BLaER1 (cell line): ENCODE results near the gene STKLD1.

Experiments used
- H3K27ac ChIP-seq: shearing (Covaris generic); formaldehyde crosslinking; 2 replicates; pipeline ENCODE4 v1.8.1; 2022
- H3K27me3 ChIP-seq: shearing (Covaris generic); formaldehyde crosslinking; 2 replicates; pipeline ENCODE4 v1.8.1; 2022
- H3K36me3 ChIP-seq: shearing (Covaris generic); formaldehyde crosslinking; 2 replicates; pipeline ENCODE4 v1.8.1; 2022
- H3K4me1 ChIP-seq: shearing (Covaris generic); formaldehyde crosslinking; 2 replicates; pipeline ENCODE4 v1.8.1; 2022
- H3K4me2 ChIP-seq: shearing (Covaris generic); formaldehyde crosslinking; 2 replicates; pipeline ENCODE4 v1.8.1; 2022
- H3K4me3 ChIP-seq: shearing (Covaris generic); formaldehyde crosslinking; 2 replicates; pipeline ENCODE4 v1.8.1; 2022
- H3K9ac ChIP-seq: shearing (Covaris generic); formaldehyde crosslinking; 2 replicates; pipeline ENCODE4 v1.8.1; 2022
- H3K9me3 ChIP-seq: shearing (Covaris generic); formaldehyde crosslinking; 2 replicates; pipeline ENCODE4 v1.8.1; 2022
- H4K20me1 ChIP-seq: shearing (Covaris generic); formaldehyde crosslinking; 2 replicates; pipeline ENCODE4 v1.8.1; 2022
- Cebpa-rat ChIP-seq: shearing (Covaris generic); IDR thresholded peaks from 2 replicates; pipeline ENCODE4 v1.8.1; 2022

Gene STKLD1

GRCh38 chr9:133393399-133393798, 17.2 kb downstream of the STKLD1 start:
- Histone ChIP-seq H3K9ac (no peak overlapping the region), H3K4me3 (no peak overlapping the region), H3K27ac (no peak overlapping the region), H3K27me3 (no peaks in the 10 kb centered on the region), H3K4me2 (no peak overlapping the region), H3K9me3 (peaks cover 5% of the 10 kb centered on the region; the same call in 1 of the 2 replicates), H3K36me3 (no peaks in the 10 kb centered on the region), H4K20me1 (no peaks in the 10 kb centered on the region), H3K4me1 (peaks cover 17% of the 10 kb centered on the region; the same call in 1 of the 2 replicates)
- no peak for TF ChIP-seq Cebpa-rat

GRCh38 chr9:133394687-133395271, 18.6 kb downstream of the STKLD1 start:
- Histone ChIP-seq H3K27ac (no peak overlapping the region), H4K20me1 (no peaks in the 10 kb centered on the region), H3K4me1 (peaks cover 17% of the 10 kb centered on the region; the same call in 1 of the 2 replicates), H3K36me3 (no peaks in the 10 kb centered on the region; the same call in 1 of the 2 replicates), H3K9ac (no peak overlapping the region), H3K27me3 (no peaks in the 10 kb centered on the region), H3K4me3 (no peak overlapping the region), H3K4me2 (no peak overlapping the region), H3K9me3 (peaks cover 5% of the 10 kb centered on the region; the same call in 1 of the 2 replicates)
- TF ChIP-seq Cebpa-rat, result no peak

- H4K20me1 ChIP-seq, result 0 out of 2 replicates have a peak, but pooled peaks cover 7% of the 10 kb centered on the region
- peaks cover 17% of the 10 kb centered on the region; the same call in 1 of the 2 replicates for H3K4me1 ChIP-seq
- H3K27me3 ChIP-seq, result no peaks in the 10 kb centered on the region
- peaks cover 18% of the 10 kb centered on the region for H3K36me3 ChIP-seq
- no peak for TF ChIP-seq Cebpa-rat
- no peak overlapping the region for H3K9ac ChIP-seq
- H3K4me2 ChIP-seq, result no peak overlapping the region
- H3K4me3 ChIP-seq, result no peak overlapping the region
- H3K27ac ChIP-seq, result no peak overlapping the region
- H3K9me3 ChIP-seq, result no peaks in the 10 kb centered on the region; the same call in 1 of the 2 replicates
These were observed 20.8 kb downstream of the STKLD1 start for GRCh38 chr9:133396952-133397351.

GRCh38 chr9:133397370-133397769, 21.2 kb downstream of the STKLD1 start:
- Histone ChIP-seq H3K9me3 (no peaks in the 10 kb centered on the region), H3K27me3 (no peaks in the 10 kb centered on the region), H3K27ac (no peak overlapping the region), H3K36me3 (peaks cover 22% of the 10 kb centered on the region), H3K4me3 (no peak overlapping the region), H3K9ac (no peak overlapping the region), H4K20me1 (peaks cover 11% of the 10 kb centered on the region; the same call in 1 of the 2 replicates), H3K4me1 (peaks cover 17% of the 10 kb centered on the region; the same call in 1 of the 2 replicates), H3K4me2 (no peak overlapping the region)
- TF ChIP-seq Cebpa-rat, result no peak

- Histone ChIP-seq H3K9ac (no peak overlapping the region), H3K36me3 (peaks cover 28% of the 10 kb centered on the region), H3K27me3 (no peaks in the 10 kb centered on the region), H3K4me1 (peaks cover 17% of the 10 kb centered on the region; the same call in 1 of the 2 replicates), H3K27ac (no peak overlapping the region), H3K4me2 (no peak overlapping the region), H4K20me1 (peaks cover 16% of the 10 kb centered on the region; the same call in 1 of the 2 replicates), H3K4me3 (no peak overlapping the region), H3K9me3 (no peaks in the 10 kb centered on the region)
- no peak for TF ChIP-seq Cebpa-rat
These were observed 21.7 kb downstream of the STKLD1 start for GRCh38 chr9:133397895-133398294.

- Histone ChIP-seq H3K9me3 (no peaks in the 10 kb centered on the region), H3K4me2 (no peak overlapping the region), H4K20me1 (peaks cover 40% of the 10 kb centered on the region), H3K36me3 (peaks cover 52% of the 10 kb centered on the region), H3K4me3 (no peak overlapping the region), H3K27me3 (no peaks in the 10 kb centered on the region), H3K4me1 (peaks cover 17% of the 10 kb centered on the region; the same call in 1 of the 2 replicates), H3K27ac (no peak overlapping the region), H3K9ac (no peak overlapping the region)
- no peak for TF ChIP-seq Cebpa-rat
These were observed 24.1 kb downstream of the STKLD1 start for GRCh38 chr9:133400292-133400691.

- TF ChIP-seq Cebpa-rat, result no peak
- H3K4me3 ChIP-seq, result no peak overlapping the region
These were observed 25.4 kb downstream of the STKLD1 start for GRCh38 chr9:133401588-133401987.

GRCh38 chr9:133402689-133403088, 26.5 kb downstream of the STKLD1 start:
- Histone ChIP-seq H3K4me3 (no peak overlapping the region), H4K20me1 (peaks cover 63% of the 10 kb centered on the region), H3K4me1 (peaks cover 2% of the 10 kb centered on the region; the same call in 1 of the 2 replicates), H3K9me3 (no peaks in the 10 kb centered on the region), H3K4me2 (no peak overlapping the region), H3K27ac (no peak overlapping the region), H3K27me3 (no peaks in the 10 kb centered on the region), H3K36me3 (peaks cover 76% of the 10 kb centered on the region), H3K9ac (no peak overlapping the region)
- no peak for TF ChIP-seq Cebpa-rat

More at GRCh38 chr9:133401588-133401987, 25.4 kb downstream of the STKLD1 start:
- no peak overlapping the region for H3K27ac ChIP-seq
- H3K27me3 ChIP-seq, result no peaks in the 10 kb centered on the region
- no peak overlapping the region for H3K9ac ChIP-seq
- H3K9me3 ChIP-seq, result no peaks in the 10 kb centered on the region
- H3K4me2 ChIP-seq, result no peak overlapping the region
- peaks cover 52% of the 10 kb centered on the region for H4K20me1 ChIP-seq
- H3K4me1 ChIP-seq, result peaks cover 13% of the 10 kb centered on the region; the same call in 1 of the 2 replicates
- H3K36me3 ChIP-seq, result peaks cover 65% of the 10 kb centered on the region

- no peaks in the 10 kb centered on the region for H3K27me3 ChIP-seq
- no peak overlapping the region for H3K4me3 ChIP-seq
- TF ChIP-seq Cebpa-rat, result no peak
- H3K4me2 ChIP-seq, result no peak overlapping the region
- peaks cover 67% of the 10 kb centered on the region for H4K20me1 ChIP-seq
- H3K27ac ChIP-seq, result no peak overlapping the region
- no peak overlapping the region for H3K9ac ChIP-seq
- H3K36me3 ChIP-seq, result peaks cover 88% of the 10 kb centered on the region
- no peaks in the 10 kb centered on the region for H3K4me1 ChIP-seq
- no peaks in the 10 kb centered on the region for H3K9me3 ChIP-seq
These were observed 27.7 kb downstream of the STKLD1 start for GRCh38 chr9:133403766-133404453.

- Histone ChIP-seq H3K9ac (no peak overlapping the region), H3K4me2 (no peak overlapping the region), H3K27me3 (no peaks in the 10 kb centered on the region), H3K4me1 (no peaks in the 10 kb centered on the region), H3K36me3 (peaks cover 94% of the 10 kb centered on the region), H3K27ac (no peak overlapping the region), H3K9me3 (no peaks in the 10 kb centered on the region), H4K20me1 (peaks cover 71% of the 10 kb centered on the region), H3K4me3 (no peak overlapping the region)
- TF ChIP-seq Cebpa-rat, result no peak
These were observed 28.4 kb downstream of the STKLD1 start for GRCh38 chr9:133404454-133405002.
